HFFc6 (cell line): ENCODE results near the gene DENND2C. TPM values are rescaled to one million over a fixed set of nuclear protein-coding genes. Genes with fewer than 3 reads are reported as not detected.

Experiments used
- DNase-seq: peaks from one replicate; pipeline ENCODE4 v3.0.0-alpha.2; 2018
- H3K27ac Mint-ChIP-seq: 2 replicates; pipeline ENCODE4 v1.8.0; 2020; ENCODE audit warnings: mild to moderate bottlenecking, mixed read lengths
- H3K27me3 Mint-ChIP-seq: 2 replicates; pipeline ENCODE4 v1.8.0; 2021; ENCODE audit warnings: mild to moderate bottlenecking, moderate library complexity, mixed read lengths; ENCODE audit not compliant: insufficient read depth
- H3K36me3 Mint-ChIP-seq: 2 replicates; pipeline ENCODE4 v1.8.0; 2021; ENCODE audit warnings: low read depth, mixed read lengths
- H3K4me1 Mint-ChIP-seq: 2 replicates; pipeline ENCODE4 v1.8.0; 2020; ENCODE audit warnings: low read depth, mixed read lengths
- H3K4me3 Mint-ChIP-seq: 2 replicates; pipeline ENCODE4 v1.8.0; 2020; ENCODE audit warnings: mild to moderate bottlenecking, moderate library complexity, mixed read lengths
- H3K9me3 Mint-ChIP-seq: 2 replicates; pipeline ENCODE4 v1.8.0; 2020; ENCODE audit warnings: mild to moderate bottlenecking, mixed read lengths
- total RNA-seq, 6 experiments: library from RNA; stranded (reverse); fragmentation: NEBNext Ultra II Directional; extraction: Animal tissue kit (Norgen Biotek cat#: 25700); gene quantifications; 2 replicates in 1 of 6; 3 replicates in 5 of 6; pipeline ENCODE4 v1.2.3, GENCODE V29; 2021
- TF ChIP-seq, protein P1 (sequence below): fragments of 200-600 bp; sonication (generic); IDR thresholded peaks from 2 replicates; pipeline ENCODE4 v1.5.0; 2021; ENCODE audit warnings: antibody characterized with exemption, mild to moderate bottlenecking

The DENND2C gene
- total RNA-seq, 6 experiments from 2014 or later, result 1.5 to 2.0 (median 1.8) TPM

DNA sequence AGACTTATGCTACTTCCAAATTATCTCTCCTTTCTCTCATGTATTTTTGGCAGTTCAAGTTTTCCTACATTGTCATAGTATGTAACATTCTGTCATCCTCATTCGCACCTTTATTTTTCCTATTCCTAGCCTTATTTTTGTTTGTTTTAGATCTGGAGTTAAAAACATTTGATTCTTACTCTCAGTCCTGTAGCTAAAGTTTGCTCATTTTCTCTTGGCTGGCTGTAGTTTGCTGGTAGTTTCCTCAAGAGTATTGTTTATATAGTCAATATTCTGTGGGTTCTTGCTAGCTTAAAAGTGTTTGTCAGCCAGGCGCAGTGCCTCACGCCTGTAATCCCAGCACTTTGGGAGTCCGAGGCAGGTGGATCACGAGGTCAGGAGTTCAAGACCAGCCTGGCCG lies 129.0 kb downstream of the DENND2C start:
- TF ChIP-seq, protein P1, sequence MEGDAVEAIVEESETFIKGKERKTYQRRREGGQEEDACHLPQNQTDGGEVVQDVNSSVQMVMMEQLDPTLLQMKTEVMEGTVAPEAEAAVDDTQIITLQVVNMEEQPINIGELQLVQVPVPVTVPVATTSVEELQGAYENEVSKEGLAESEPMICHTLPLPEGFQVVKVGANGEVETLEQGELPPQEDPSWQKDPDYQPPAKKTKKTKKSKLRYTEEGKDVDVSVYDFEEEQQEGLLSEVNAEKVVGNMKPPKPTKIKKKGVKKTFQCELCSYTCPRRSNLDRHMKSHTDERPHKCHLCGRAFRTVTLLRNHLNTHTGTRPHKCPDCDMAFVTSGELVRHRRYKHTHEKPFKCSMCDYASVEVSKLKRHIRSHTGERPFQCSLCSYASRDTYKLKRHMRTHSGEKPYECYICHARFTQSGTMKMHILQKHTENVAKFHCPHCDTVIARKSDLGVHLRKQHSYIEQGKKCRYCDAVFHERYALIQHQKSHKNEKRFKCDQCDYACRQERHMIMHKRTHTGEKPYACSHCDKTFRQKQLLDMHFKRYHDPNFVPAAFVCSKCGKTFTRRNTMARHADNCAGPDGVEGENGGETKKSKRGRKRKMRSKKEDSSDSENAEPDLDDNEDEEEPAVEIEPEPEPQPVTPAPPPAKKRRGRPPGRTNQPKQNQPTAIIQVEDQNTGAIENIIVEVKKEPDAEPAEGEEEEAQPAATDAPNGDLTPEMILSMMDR, result no peak
- no peaks in the 10 kb centered on the region for H3K4me1 Mint-ChIP-seq
- DNase-seq, result no peak
- H3K9me3 Mint-ChIP-seq, result no peaks in the 10 kb centered on the region
- peaks cover 7% of the 10 kb centered on the region for H3K27me3 Mint-ChIP-seq
- H3K36me3 Mint-ChIP-seq, result no peaks in the 10 kb centered on the region
- H3K4me3 Mint-ChIP-seq, result no peak overlapping the region
- H3K27ac Mint-ChIP-seq, result no peak overlapping the region

DNA sequence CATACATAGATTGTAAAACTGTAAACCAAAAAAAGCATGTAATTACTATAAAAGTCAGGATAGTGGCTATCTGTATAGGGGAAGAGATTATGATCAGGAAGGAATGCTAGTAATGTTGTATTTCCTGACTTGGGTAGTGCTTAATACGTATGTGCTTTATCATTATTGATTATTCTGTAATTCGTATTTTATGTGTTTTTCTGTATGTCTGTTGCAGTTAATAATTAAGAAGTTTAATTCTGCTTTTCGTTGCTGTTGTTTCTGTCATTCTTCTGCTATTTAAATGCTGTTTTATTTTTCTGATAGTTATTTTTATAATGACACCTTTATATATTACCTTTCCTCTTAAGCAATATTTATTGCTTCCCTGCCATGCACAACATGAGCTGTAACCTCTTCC lies 129.6 kb downstream of the DENND2C start:
- Mint-ChIP-seq H3K9me3 (no peaks in the 10 kb centered on the region), H3K4me3 (no peak overlapping the region), H3K27me3 (peaks cover 12% of the 10 kb centered on the region), H3K27ac (no peak overlapping the region), H3K4me1 (no peaks in the 10 kb centered on the region), H3K36me3 (no peaks in the 10 kb centered on the region)
- TF ChIP-seq, protein P1, result no peak
- no peak for DNase-seq

DNA sequence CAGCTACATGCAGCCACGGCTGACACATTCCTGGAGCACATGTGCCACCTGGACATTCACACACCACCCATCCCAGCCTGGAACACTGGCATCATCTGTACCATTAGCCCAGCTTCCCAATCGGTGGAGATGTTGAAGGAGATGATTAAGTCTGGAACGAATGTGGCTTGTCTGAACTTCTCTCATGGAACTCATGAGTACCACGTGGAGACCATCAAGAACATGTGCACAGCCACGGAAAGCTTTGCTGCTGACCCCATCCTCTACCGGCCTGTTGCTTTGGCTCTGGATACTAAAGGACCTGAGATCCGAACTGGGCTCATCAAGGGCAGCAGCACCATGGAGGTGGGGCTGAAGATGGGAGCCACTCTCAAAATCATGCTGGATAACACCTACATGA lies 133.8 kb downstream of the DENND2C start:
- Mint-ChIP-seq H3K4me3 (no peak overlapping the region), H3K36me3 (no peaks in the 10 kb centered on the region), H3K9me3 (no peaks in the 10 kb centered on the region), H3K4me1 (no peaks in the 10 kb centered on the region), H3K27ac (no peak overlapping the region), H3K27me3 (peaks cover 12% of the 10 kb centered on the region)
- no peak for DNase-seq
- TF ChIP-seq, protein P1, result no peak

DNA sequence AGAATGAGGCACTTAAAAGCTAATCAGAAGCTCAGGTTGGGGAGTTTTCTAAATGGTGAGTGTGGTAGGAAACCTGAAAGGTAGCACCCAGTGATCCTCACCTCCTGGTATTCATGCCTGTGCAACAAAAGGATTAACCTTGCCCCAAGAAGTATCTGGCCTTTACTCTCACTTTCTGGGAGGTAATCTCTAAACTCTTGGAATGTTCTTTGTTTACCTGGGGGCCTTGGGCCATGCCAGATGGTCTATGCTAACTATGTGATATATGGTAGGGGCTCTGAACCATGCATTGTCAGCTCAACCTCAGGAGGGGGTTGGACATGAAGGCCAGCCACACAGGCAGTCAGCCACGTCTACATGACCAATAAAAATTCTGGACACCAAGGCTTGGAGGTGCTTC lies 134.4 kb downstream of the DENND2C start:
- Mint-ChIP-seq H3K4me3 (no peak overlapping the region), H3K36me3 (no peaks in the 10 kb centered on the region), H3K9me3 (no peaks in the 10 kb centered on the region), H3K27ac (no peak overlapping the region), H3K27me3 (peaks cover 12% of the 10 kb centered on the region), H3K4me1 (no peaks in the 10 kb centered on the region)
- no peak for DNase-seq
- TF ChIP-seq, protein P1, result no peak

Other genes starting within 250 kb of the DENND2C start
- gene TRIM33, start 158.8 kb downstream of the DENND2C start, total RNA-seq, result 10 to 100 TPM; 17.6 to 20.5 (median 19.3) TPM
- gene BCAS2, start 88.4 kb downstream of the DENND2C start, total RNA-seq, result 10 to 100 TPM; 40.7 to 49.0 (median 45.1) TPM
- not detected for gene AMPD1, start 25.5 kb upstream of the DENND2C start, total RNA-seq
- gene NRAS, start 46.7 kb upstream of the DENND2C start, total RNA-seq, result 10 to 100 TPM; 38.9 to 60.1 (median 49.8) TPM
- 100 to 1,000 TPM; 508 to 582 (median 527) TPM for gene CSDE1, start 87.9 kb upstream of the DENND2C start, total RNA-seq
- gene SIKE1, start 110.6 kb upstream of the DENND2C start, total RNA-seq, result 10 to 100 TPM; 39.1 to 48.7 (median 42.0) TPM
- not detected for gene SYCP1, start 184.8 kb upstream of the DENND2C start, total RNA-seq